ENCODE results near the gene IRX5.
A peak's percentile ranks its signal among the peaks of the same experiment; 100 is the strongest.

IRX5 gene

DNA sequence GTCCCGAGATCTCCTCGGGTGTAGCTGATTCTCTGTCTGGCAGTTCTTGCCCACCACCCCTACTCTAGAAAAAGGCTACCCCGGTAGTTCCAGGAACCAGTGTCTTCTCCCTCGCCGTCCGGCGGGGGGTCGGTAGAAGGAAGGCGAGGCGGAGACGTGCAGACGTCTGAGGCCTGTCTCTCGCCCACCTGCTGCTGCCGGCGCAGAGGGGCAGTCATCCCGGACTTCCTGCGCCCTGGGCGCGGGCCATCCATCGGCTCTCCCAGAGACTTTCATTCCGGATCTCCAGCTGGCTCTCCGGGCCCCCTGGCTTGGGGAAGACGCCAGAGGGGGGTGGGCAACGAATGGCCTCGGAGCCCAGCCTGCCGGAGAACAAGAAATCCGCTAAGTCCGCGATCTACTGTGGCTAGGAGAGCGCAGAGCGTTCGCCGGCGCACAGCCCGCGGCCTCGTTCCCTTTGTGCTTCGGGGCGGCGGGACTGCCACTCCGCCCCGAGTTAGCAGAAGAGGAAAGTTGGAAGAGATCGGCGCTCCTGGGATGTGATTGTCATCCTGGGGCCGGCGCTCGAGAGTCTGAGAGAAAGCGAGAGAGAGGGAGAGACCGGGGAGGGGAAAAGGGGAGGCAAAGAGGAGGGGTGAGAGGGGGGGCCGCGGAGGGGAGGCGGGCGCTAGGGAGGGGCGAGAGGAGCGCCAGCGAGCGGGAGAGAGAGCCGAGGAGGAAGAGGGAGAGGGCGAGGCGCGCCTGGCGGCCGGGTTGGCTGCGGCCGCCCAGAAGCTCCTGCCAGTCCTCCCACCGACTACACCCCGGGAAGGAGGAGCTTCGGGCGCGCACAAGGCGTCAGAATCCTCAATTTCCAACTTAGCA is at the start of gene IRX5:
Gene IRX5, plus strand, starts transcription at position 861 of the 864 bp plus-strand sequence. CDS start 334 bp downstream, outside the sequence.
- Mint-ChIP-seq H3K36me3 (ENCODE audit: low read depth) (peaks cover 11% of the 10 kb centered on the region), H3K27me3 (ENCODE audit: low read depth) (peaks cover 79% of the 10 kb centered on the region)

DNA sequence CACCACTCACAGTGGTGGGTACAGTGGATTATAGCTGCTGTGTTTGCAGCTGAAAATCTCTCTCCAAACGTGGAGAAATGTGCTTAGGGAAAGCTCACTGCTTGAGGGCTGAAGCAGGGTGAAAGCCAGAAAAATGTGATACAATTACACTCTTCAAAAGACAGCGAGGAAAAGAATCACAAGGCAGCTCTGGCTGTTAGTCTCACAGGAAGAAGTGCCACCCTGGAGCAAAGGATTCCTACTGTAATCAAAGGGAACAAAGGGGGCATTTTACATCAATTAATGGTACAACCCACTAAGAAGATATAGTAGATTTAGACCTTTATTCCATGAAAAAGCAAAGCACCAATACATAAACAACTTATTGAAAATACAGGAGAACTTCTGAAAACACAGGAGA is 48.1 kb upstream of the IRX5 start:
- Mint-ChIP-seq H3K27me3 (ENCODE audit: low read depth) (no peaks in the 10 kb centered on the region), H3K27ac (no peak overlapping the region), H3K4me3 (no peak overlapping the region), H3K9me3 (no peaks in the 10 kb centered on the region), H3K36me3 (ENCODE audit: low read depth) (no peaks in the 10 kb centered on the region), H3K4me1 (ENCODE audit: low read depth) (no peaks in the 10 kb centered on the region)

More for the DNA sequence above, at the start of gene IRX5:
- peak within 1 kb of the TSS; percentile 91 for H3K4me3 Mint-ChIP-seq
- H3K4me1 Mint-ChIP-seq (ENCODE audit: low read depth), result peaks cover 29% of the 10 kb centered on the region
- peak within 1 kb of the TSS; percentile 93 for H3K27ac Mint-ChIP-seq
- H3K9me3 Mint-ChIP-seq, result peaks cover 9% of the 10 kb centered on the region

DNA sequence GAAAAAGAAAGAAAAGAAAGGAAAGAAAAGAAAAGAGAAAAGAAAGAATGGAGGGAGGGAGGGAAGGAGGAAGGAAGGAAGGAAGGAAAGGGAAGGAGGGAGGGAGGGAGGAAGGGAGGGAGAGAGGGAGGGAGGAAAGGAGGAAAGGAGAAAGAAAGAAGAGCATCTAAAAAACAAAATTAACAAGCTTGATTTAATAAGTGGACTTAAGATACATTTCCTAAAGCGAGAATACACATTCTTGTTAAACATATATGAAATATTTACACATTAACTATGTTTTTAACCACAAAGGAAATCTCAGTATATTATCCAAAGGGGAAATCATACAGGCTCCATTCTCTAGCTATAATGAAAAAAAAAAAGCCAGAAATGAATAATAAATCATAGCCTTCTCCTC is 47.3 kb upstream of the IRX5 start:
- Mint-ChIP-seq H3K27ac (no peak overlapping the region), H3K4me1 (ENCODE audit: low read depth) (no peaks in the 10 kb centered on the region), H3K27me3 (ENCODE audit: low read depth) (no peaks in the 10 kb centered on the region), H3K9me3 (no peaks in the 10 kb centered on the region), H3K36me3 (ENCODE audit: low read depth) (no peaks in the 10 kb centered on the region), H3K4me3 (no peak overlapping the region)

DNA sequence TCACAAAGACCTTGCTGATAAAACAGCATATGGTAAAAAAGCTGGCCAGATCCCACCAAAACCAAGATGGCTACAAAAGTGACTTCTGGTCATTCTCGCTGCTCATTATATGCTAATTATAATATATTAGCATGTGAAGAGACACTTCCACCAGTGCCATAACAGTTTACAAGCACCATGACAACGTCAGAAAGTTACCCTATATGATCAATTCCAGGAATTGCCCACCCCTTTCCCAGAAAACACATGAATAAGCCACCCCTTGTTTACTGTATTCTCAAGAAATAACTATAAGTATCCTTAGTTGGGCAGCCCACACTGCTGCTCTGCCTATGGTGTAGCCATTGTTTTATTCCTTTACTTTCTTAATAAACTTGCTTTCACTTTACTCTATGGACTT is 44.6 kb upstream of the IRX5 start:
- no peak overlapping the region for H3K27ac Mint-ChIP-seq
- no peaks in the 10 kb centered on the region for H3K27me3 Mint-ChIP-seq (ENCODE audit: low read depth)
- H3K9me3 Mint-ChIP-seq, result no peaks in the 10 kb centered on the region
- no peaks in the 10 kb centered on the region for H3K4me1 Mint-ChIP-seq (ENCODE audit: low read depth)
- H3K36me3 Mint-ChIP-seq (ENCODE audit: low read depth), result no peaks in the 10 kb centered on the region
- H3K4me3 Mint-ChIP-seq, result no peak overlapping the region

DNA sequence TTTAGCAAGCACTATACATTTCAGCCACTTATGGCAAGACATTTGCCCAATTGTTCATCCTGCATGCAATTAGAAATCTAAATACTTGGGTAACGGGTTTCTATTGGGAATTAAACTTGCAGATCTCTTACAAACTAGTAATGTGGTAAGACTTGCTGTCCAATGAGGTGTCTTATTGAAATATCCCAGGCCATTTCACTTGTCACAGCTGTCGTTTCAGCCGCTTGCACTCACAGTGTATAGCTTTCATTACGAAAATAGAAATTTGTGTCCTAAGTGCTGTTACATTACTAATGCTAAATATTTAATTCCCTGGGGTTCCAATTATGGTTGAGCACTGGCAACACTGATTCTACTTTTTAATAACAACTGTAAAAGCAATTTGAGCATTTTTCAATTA is 40.3 kb upstream of the IRX5 start:
- Mint-ChIP-seq H3K4me1 (ENCODE audit: low read depth) (no peaks in the 10 kb centered on the region), H3K9me3 (no peaks in the 10 kb centered on the region), H3K27ac (no peak overlapping the region), H3K36me3 (ENCODE audit: low read depth) (no peaks in the 10 kb centered on the region), H3K27me3 (ENCODE audit: low read depth) (no peaks in the 10 kb centered on the region), H3K4me3 (no peak overlapping the region)

DNA sequence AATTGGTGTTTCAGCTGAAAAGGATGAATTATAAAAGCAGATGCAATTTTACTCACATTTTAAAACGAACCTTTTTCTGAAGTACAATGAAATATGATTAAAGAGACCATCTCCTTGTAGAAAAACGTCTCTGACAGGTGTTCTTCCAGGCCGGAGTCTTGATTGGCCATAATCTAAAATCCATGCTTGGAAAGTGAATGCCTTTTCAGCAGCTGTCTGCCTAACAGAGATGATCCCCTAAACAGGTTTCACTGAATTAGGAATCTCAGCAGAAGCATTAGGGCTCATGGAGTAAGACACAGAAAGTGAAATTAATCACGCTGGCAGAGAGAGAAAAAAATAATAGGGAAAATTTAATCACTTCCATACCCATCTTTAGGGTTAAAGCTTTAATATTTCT is 39.3 kb upstream of the IRX5 start:
- Mint-ChIP-seq H3K27ac (no peak overlapping the region), H3K36me3 (ENCODE audit: low read depth) (no peaks in the 10 kb centered on the region), H3K4me3 (no peak overlapping the region), H3K4me1 (ENCODE audit: low read depth) (no peaks in the 10 kb centered on the region), H3K9me3 (no peaks in the 10 kb centered on the region), H3K27me3 (ENCODE audit: low read depth) (no peaks in the 10 kb centered on the region)

DNA sequence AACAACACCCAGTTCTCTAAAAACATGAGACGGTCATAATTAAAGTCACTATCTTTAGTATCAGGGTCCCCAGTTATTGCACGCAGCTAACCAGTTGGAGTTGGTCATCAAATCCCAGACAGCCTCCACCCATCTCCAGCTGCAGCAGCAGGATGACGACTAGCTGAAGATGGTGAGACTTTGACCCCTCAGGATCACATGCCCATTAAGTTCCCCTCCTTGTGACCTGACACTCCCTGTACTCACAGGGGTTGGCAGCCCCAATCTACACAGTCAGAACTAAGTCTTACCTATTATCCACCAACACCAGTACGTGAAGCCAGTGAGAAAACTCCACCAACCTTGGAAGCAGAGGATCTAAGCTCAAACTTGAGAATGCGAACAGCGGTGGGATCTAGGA is 37.7 kb upstream of the IRX5 start:
- H3K4me3 Mint-ChIP-seq, result no peak overlapping the region

DNA sequence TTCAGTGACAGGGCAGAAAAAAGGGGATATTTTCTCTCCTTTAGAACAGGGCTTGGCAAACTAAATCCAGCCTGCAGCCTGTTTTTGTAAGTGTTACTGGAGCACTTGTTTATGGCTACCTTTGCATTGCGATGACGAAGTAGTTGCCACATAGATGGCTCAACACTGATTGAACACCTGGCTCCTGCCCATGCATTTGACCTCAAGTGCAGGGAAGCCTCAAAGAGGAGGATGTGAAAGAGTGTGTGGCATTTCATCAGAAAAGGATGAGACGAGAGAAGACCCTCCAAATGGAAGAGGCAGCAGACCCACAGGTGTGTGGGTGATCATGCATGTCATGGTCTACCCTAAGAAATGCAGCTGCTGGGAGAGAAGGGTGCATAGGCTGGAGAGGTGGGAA is 32.7 kb upstream of the IRX5 start:
- Mint-ChIP-seq H3K4me1 (ENCODE audit: low read depth) (no peaks in the 10 kb centered on the region), H3K27me3 (ENCODE audit: low read depth) (no peaks in the 10 kb centered on the region), H3K36me3 (ENCODE audit: low read depth) (no peaks in the 10 kb centered on the region), H3K27ac (no peak overlapping the region), H3K4me3 (no peak overlapping the region), H3K9me3 (no peaks in the 10 kb centered on the region)

More for the DNA sequence above, 37.7 kb upstream of the IRX5 start:
- H3K9me3 Mint-ChIP-seq, result no peaks in the 10 kb centered on the region
- H3K36me3 Mint-ChIP-seq (ENCODE audit: low read depth), result no peaks in the 10 kb centered on the region
- no peak overlapping the region for H3K27ac Mint-ChIP-seq
- H3K4me1 Mint-ChIP-seq (ENCODE audit: low read depth), result no peaks in the 10 kb centered on the region
- H3K27me3 Mint-ChIP-seq (ENCODE audit: low read depth), result no peaks in the 10 kb centered on the region

DNA sequence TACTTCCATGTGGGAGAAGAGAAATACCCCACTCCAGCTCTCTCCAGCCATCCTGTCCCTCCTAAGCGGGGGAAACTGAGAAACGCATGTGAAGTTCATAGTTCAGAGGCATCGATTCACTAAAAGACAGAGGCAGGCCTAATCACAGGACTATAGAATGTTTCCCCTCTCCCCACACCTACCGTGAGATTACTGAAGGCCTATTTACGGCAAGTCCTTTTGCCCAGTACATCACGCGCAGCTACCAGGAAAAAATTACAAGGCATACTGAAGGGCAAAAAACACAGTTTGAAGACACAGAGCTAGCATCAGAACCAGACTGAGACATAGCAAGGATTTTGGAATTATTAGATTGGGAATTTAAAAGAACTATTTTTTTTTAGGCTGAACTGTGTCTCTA is 29.1 kb upstream of the IRX5 start:
- no peak overlapping the region for H3K4me3 Mint-ChIP-seq
- H3K9me3 Mint-ChIP-seq, result no peaks in the 10 kb centered on the region
- no peaks in the 10 kb centered on the region for H3K4me1 Mint-ChIP-seq (ENCODE audit: low read depth)
- H3K27me3 Mint-ChIP-seq (ENCODE audit: low read depth), result no peaks in the 10 kb centered on the region
- no peaks in the 10 kb centered on the region for H3K36me3 Mint-ChIP-seq (ENCODE audit: low read depth)
- H3K27ac Mint-ChIP-seq, result no peak overlapping the region

DNA sequence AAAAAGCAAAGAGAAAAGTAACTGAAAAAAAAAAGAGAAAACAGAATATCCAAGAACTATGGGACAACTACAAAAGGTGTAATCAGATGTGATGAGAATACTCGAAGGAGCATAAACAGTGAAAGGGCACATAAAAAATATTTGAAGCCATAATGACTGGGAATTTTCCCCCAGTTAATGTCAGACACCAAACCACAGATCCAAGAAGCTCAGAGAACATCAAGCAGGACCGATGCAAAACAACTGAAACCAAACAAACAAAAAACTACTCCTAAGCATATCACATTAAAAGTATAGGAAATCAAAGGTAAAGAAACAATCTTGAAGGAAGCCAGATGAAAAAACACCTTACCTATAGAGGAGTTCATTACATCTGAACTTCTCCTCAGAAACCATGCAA is 27.6 kb upstream of the IRX5 start:
- no peaks in the 10 kb centered on the region for H3K27me3 Mint-ChIP-seq (ENCODE audit: low read depth)
- H3K36me3 Mint-ChIP-seq (ENCODE audit: low read depth), result no peaks in the 10 kb centered on the region
- H3K4me1 Mint-ChIP-seq (ENCODE audit: low read depth), result no peaks in the 10 kb centered on the region
- no peaks in the 10 kb centered on the region for H3K9me3 Mint-ChIP-seq
- no peak overlapping the region for H3K27ac Mint-ChIP-seq
- no peak overlapping the region for H3K4me3 Mint-ChIP-seq

DNA sequence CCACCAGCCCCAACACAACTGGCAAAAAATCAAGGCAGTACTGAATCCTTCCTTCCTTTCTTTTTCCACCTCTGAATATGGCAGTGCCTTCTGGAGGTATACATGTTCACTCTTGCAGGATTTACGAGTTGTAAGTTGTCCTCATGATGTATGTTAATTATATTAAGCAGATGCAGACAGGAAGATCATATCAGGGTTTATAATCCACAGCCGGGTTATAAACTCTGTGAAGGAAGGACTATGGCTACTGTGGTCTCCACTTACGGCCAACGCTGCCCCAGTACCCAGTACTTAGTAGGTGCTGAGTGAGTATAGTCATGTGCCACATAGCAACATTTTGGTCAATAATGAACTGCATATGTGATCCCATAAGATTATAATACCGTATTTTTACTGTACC is 19.6 kb upstream of the IRX5 start:
- H3K4me1 Mint-ChIP-seq (ENCODE audit: low read depth), result no peaks in the 10 kb centered on the region

DNA sequence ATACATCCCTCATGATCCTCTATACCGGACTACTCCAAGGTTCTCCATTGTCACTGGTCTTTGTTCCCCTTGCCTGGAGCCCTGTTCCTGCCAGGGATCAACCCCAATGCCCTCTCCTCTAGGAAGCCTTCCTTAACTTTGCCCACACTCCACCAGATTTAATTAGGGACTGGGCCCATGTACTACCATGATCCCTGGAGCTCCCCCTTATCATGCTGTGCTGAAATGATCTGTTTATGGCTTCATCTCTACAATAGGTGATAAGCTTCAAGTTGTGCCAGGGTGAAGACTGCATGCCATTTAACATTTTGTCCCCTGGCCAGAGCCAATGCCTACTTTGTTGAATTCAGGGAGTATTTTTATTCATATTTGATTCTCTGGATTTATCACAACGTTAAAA is 17.9 kb upstream of the IRX5 start:
- Mint-ChIP-seq H3K4me3 (no peak overlapping the region), H3K9me3 (no peaks in the 10 kb centered on the region), H3K4me1 (ENCODE audit: low read depth) (no peaks in the 10 kb centered on the region), H3K27ac (no peak overlapping the region), H3K36me3 (ENCODE audit: low read depth) (no peaks in the 10 kb centered on the region), H3K27me3 (ENCODE audit: low read depth) (no peaks in the 10 kb centered on the region)

More for the DNA sequence above, 19.6 kb upstream of the IRX5 start:
- Mint-ChIP-seq H3K9me3 (no peaks in the 10 kb centered on the region), H3K36me3 (ENCODE audit: low read depth) (no peaks in the 10 kb centered on the region), H3K27ac (no peak overlapping the region), H3K27me3 (ENCODE audit: low read depth) (no peaks in the 10 kb centered on the region), H3K4me3 (no peak overlapping the region)

DNA sequence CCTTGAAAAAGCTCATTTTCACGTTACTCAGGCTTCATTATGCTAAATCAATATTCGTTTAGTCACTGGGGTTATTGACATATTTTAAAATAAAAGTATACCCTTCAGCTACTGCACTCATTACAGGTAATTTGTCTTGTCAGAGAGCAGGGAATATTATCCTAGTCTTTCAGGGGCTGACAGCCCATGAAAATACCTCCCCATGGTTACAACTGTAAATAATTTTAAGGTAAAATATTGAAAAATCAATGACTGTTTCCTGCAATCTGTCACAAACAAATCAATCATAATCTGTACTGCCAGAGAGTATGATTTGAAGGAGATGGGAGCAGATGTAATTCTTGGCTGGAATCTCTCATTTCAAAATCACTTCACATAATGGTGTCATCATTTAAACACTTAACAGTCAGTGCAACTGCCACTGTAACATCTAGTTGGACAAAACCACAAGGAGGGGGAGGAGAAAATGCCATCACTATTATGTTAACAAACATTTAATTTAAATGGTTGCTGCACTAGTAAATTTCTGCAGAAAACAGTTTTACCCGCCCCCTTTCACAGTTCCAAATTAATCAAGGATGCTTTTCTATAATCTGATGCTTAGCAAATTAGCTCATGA is 9.3 kb upstream of the IRX5 start:
- Mint-ChIP-seq H3K9me3 (no peaks in the 10 kb centered on the region), H3K4me3 (no peak overlapping the region), H3K27ac (no peak overlapping the region), H3K27me3 (ENCODE audit: low read depth) (peaks cover 19% of the 10 kb centered on the region), H3K36me3 (ENCODE audit: low read depth) (no peaks in the 10 kb centered on the region), H3K4me1 (ENCODE audit: low read depth) (no peaks in the 10 kb centered on the region)

DNA sequence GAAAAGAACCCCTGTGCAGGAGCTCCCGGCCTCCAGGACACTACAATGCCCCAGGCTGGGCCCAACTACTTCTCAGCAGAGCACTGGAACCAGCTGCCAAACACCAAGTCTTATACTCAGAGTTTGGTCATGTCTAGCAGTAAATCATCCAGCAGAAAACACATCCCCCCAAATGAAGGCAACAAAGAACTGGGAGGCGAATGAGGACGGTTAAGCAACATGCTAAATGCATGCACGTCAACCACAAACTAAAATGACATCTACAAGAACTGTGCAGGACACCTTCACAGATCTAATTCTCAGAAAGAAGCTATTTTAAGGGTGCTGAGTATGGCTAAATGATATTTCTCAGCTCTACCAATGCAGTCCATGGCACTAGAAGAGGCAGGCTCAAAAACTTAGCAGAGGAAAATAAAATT is 7.6 kb upstream of the IRX5 start:
- H3K36me3 Mint-ChIP-seq (ENCODE audit: low read depth), result peaks cover 3% of the 10 kb centered on the region
- no peak overlapping the region for H3K4me3 Mint-ChIP-seq

DNA sequence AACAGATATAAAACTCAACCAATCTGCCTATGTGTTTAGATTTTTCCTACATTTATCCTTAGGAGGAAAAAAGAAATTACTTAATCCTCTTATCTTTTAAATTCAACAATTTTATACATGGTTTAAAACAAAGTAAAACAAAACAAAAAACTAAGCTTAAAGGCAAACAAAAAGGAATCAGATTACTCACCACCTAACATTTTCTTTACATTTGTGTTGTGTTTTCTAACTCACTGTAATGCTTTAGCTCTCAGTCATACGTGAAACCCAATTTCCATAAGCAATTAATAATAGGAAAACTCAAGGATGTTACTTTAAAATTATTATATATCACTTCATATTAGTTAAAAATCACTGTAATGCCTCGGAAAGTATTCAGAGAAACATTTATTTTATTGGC is 6.7 kb upstream of the IRX5 start:
- H3K4me3 Mint-ChIP-seq, result no peak overlapping the region
- no peak overlapping the region for H3K27ac Mint-ChIP-seq
- peaks cover 39% of the 10 kb centered on the region for H3K27me3 Mint-ChIP-seq (ENCODE audit: low read depth)
- peaks cover 11% of the 10 kb centered on the region for H3K4me1 Mint-ChIP-seq (ENCODE audit: low read depth)
- no peaks in the 10 kb centered on the region for H3K9me3 Mint-ChIP-seq
- H3K36me3 Mint-ChIP-seq (ENCODE audit: low read depth), result peaks cover 4% of the 10 kb centered on the region

More for the DNA sequence above, 7.6 kb upstream of the IRX5 start:
- H3K27ac Mint-ChIP-seq, result no peak overlapping the region
- peaks cover 36% of the 10 kb centered on the region for H3K27me3 Mint-ChIP-seq (ENCODE audit: low read depth)
- H3K4me1 Mint-ChIP-seq (ENCODE audit: low read depth), result peaks cover 11% of the 10 kb centered on the region
- no peaks in the 10 kb centered on the region for H3K9me3 Mint-ChIP-seq
